ENCODE results near the gene PIGU. TPM values are rescaled to one million over a fixed set of nuclear protein-coding genes. Genes with fewer than 3 reads are reported as not detected.
A peak's percentile ranks its signal among the peaks of the same experiment; 100 is the strongest.

Gene PIGU
- polyA plus RNA-seq, 1 of the 3 experiments (the other 2 are of a cell fraction): 40.3 TPM

DNA sequence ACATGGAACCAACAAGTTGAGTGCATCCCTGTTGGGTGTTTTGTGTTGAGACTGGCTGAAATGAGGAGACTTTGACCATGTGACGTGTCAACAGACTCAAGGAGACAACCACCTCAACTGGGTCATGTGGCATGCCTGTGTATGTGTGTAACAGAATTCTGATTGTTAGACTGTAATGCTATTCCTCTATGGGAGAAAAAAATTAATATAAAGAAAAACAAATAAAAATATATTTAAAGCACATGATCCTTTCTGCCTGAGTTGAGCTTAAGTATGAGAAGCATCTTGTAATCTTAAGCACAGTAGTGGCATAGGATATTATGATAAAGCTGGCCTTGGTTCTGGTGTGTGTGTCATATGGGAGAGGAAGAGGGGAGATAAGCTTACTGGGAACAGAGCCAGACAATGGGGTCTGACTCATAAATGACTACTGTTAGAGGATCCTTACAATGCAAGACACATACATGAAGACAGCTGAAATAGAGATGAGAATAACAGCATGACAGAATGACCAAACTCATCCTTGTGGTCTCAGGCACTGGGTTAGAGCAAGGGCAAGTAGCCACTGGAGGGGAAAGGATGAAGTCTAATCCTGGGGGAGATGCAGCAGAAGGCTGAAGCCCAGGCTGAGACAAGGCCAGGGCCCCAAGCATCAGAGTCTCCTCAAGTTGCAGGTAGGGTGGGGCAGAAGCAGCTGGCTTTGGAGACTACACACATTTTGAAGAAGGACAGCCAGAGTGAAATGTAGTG lies 36.5 kb upstream of the PIGU start:
- WGBS (ENCODE audit: low lambda C conversion rate): 100% methylated on average over 1 of the region's 1 CpG
- no peaks in the 10 kb centered on the region for H3K27me3 ChIP-seq (ENCODE audit: insufficient read depth)
- ChIA-PET POLR2A (interaction anchor here (1.3 kb wide), 1 partner anchor 9 kb away, joined by 5 read pairs; the partner anchor contains the start of gene TP53INP2), CTCF (interaction anchor here (0.7 to 2.3 kb wide), 6 partner anchors 32 to 401 kb away, joined by 3 to 12 read pairs (median 4); no protein-coding TSS in a partner anchor)
- H3K4me1 ChIP-seq (ENCODE audit: control insufficient read depth in 1 of 2, insufficient read depth in 2 of 2, low read depth in 1 of 2, low read length in 1 of 2): peaks cover 16 to 20% of the 10 kb centered on the region in 2 experiments; a peak in 3 of 4 replicates
- no peaks in the 10 kb centered on the region for H3K9me3 ChIP-seq
- peaks cover 24% of the 10 kb centered on the region for H3F3A ChIP-seq (replicated peaks; ENCODE audit: insufficient read depth)
- H3K79me2 ChIP-seq (ENCODE audit: insufficient read depth): no peaks in the 10 kb centered on the region
- peak overlapping the region; percentile 69 to 82 for H3K27ac ChIP-seq (ENCODE audit: low read depth in 2 of 2, low read length in 1 of 2)
- peak; percentile 71 for DNase-seq
- no peak overlapping the region for H2AFZ ChIP-seq (ENCODE audit: low read depth)
- peak overlapping the region; percentile 50 for H3K4me2 ChIP-seq
- H4K20me1 ChIP-seq (ENCODE audit: insufficient read depth): peaks cover 35% of the 10 kb centered on the region
- no peak overlapping the region for H3K4me3 ChIP-seq (ENCODE audit: low read depth in 2 of 2, low read length in 1 of 2)
- no peak overlapping the region for H3K9ac ChIP-seq
- peaks cover 20 to 23% of the 10 kb centered on the region in 2 experiments for H3K36me3 ChIP-seq (replicated peaks in 1 of 2; ENCODE audit: control insufficient read depth in 1 of 2, insufficient read depth in 2 of 2, low read length in 1 of 2)
- no peaks in the 10 kb centered on the region for H3K9me2 ChIP-seq
- TF ChIP-seq, protein P1, sequence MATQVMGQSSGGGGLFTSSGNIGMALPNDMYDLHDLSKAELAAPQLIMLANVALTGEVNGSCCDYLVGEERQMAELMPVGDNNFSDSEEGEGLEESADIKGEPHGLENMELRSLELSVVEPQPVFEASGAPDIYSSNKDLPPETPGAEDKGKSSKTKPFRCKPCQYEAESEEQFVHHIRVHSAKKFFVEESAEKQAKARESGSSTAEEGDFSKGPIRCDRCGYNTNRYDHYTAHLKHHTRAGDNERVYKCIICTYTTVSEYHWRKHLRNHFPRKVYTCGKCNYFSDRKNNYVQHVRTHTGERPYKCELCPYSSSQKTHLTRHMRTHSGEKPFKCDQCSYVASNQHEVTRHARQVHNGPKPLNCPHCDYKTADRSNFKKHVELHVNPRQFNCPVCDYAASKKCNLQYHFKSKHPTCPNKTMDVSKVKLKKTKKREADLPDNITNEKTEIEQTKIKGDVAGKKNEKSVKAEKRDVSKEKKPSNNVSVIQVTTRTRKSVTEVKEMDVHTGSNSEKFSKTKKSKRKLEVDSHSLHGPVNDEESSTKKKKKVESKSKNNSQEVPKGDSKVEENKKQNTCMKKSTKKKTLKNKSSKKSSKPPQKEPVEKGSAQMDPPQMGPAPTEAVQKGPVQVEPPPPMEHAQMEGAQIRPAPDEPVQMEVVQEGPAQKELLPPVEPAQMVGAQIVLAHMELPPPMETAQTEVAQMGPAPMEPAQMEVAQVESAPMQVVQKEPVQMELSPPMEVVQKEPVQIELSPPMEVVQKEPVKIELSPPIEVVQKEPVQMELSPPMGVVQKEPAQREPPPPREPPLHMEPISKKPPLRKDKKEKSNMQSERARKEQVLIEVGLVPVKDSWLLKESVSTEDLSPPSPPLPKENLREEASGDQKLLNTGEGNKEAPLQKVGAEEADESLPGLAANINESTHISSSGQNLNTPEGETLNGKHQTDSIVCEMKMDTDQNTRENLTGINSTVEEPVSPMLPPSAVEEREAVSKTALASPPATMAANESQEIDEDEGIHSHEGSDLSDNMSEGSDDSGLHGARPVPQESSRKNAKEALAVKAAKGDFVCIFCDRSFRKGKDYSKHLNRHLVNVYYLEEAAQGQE (IDR thresholded peaks at IDR 0.05; ENCODE audit: low read depth, low read length): no peak
- TF ChIP-seq RAD21 (IDR thresholded peaks at IDR 0.05; ENCODE audit: low read length) (0 out of 2 replicates have a peak, but pooled peaks have one; percentile 11), SIN3A (IDR thresholded peaks at IDR 0.05; ENCODE audit: borderline replicate concordance, low read depth, low read length) (peak; percentile 14; the same call in 1 of the 2 replicates), RCOR1 (IDR thresholded peaks at IDR 0.05; ENCODE audit: low read length) (no peak), FOXJ3 (CRISPR knock-in tag; IDR thresholded peaks at IDR 0.05) (no peak), NFIC (IDR thresholded peaks at IDR 0.05; ENCODE audit: borderline replicate concordance) (peak; percentile 94), MXI1 (IDR thresholded peaks at IDR 0.05; ENCODE audit: low read depth, low read length) (peak; percentile 31; the same call in 1 of the 2 replicates), GATA2 (CRISPR knock-in tag; IDR thresholded peaks at IDR 0.05) (peak; percentile 62), CHD2 (IDR thresholded peaks at IDR 0.05; ENCODE audit: low read length, partially characterized antibody) (no peak), RXRA (IDR thresholded peaks at IDR 0.05; ENCODE audit: borderline replicate concordance, low read depth) (peak; percentile 29; the same call in 1 of the 2 replicates), TAF1 (IDR thresholded peaks at IDR 0.05; ENCODE audit: borderline replicate concordance, low read depth, low read length) (no peak), JUND (IDR thresholded peaks at IDR 0.05) (peak; percentile 88; the same call in 1 of the 2 replicates), EP300 (IDR thresholded peaks at IDR 0.05; ENCODE audit: borderline replicate concordance in 1 of 2, low read depth in 1 of 2, low read length in 1 of 2) (no peak; a peak in 1 of 4 replicates), NRF1 (IDR thresholded peaks at IDR 0.05; ENCODE audit: low read depth, low read length) (no peak), EZH2phosphoT487 (IDR thresholded peaks at IDR 0.05; ENCODE audit: borderline replicate concordance, low read depth) (no peak), YY1 (IDR thresholded peaks at IDR 0.05; ENCODE audit: low read depth) (no peak), TCF12 (IDR thresholded peaks at IDR 0.05) (peak; percentile 83), FOXM1 (IDR thresholded peaks at IDR 0.05; ENCODE audit: low read depth) (no peak)
- TF ChIP-seq, protein P2, sequence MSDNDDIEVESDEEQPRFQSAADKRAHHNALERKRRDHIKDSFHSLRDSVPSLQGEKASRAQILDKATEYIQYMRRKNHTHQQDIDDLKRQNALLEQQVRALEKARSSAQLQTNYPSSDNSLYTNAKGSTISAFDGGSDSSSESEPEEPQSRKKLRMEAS (IDR thresholded peaks at IDR 0.05; ENCODE audit: low read depth): peak; percentile 13; the same call in 1 of the 2 replicates
- TF ChIP-seq, protein P3, sequence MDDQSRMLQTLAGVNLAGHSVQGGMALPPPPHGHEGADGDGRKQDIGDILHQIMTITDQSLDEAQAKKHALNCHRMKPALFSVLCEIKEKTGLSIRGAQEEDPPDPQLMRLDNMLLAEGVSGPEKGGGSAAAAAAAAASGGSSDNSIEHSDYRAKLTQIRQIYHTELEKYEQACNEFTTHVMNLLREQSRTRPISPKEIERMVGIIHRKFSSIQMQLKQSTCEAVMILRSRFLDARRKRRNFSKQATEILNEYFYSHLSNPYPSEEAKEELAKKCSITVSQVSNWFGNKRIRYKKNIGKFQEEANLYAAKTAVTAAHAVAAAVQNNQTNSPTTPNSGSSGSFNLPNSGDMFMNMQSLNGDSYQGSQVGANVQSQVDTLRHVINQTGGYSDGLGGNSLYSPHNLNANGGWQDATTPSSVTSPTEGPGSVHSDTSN (IDR thresholded peaks at IDR 0.05): peak; percentile 64
- TF ChIP-seq, protein P4, sequence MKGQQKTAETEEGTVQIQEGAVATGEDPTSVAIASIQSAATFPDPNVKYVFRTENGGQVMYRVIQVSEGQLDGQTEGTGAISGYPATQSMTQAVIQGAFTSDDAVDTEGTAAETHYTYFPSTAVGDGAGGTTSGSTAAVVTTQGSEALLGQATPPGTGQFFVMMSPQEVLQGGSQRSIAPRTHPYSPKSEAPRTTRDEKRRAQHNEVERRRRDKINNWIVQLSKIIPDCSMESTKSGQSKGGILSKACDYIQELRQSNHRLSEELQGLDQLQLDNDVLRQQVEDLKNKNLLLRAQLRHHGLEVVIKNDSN (IDR thresholded peaks at IDR 0.05; ENCODE audit: borderline replicate concordance, low read depth): no peak; the same call in 1 of the 2 replicates
- TF ChIP-seq, protein P5, sequence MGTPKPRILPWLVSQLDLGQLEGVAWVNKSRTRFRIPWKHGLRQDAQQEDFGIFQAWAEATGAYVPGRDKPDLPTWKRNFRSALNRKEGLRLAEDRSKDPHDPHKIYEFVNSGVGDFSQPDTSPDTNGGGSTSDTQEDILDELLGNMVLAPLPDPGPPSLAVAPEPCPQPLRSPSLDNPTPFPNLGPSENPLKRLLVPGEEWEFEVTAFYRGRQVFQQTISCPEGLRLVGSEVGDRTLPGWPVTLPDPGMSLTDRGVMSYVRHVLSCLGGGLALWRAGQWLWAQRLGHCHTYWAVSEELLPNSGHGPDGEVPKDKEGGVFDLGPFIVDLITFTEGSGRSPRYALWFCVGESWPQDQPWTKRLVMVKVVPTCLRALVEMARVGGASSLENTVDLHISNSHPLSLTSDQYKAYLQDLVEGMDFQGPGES (IDR thresholded peaks at IDR 0.05; ENCODE audit: low read depth, low read length): no peak
- TF ChIP-seq, protein P6, sequence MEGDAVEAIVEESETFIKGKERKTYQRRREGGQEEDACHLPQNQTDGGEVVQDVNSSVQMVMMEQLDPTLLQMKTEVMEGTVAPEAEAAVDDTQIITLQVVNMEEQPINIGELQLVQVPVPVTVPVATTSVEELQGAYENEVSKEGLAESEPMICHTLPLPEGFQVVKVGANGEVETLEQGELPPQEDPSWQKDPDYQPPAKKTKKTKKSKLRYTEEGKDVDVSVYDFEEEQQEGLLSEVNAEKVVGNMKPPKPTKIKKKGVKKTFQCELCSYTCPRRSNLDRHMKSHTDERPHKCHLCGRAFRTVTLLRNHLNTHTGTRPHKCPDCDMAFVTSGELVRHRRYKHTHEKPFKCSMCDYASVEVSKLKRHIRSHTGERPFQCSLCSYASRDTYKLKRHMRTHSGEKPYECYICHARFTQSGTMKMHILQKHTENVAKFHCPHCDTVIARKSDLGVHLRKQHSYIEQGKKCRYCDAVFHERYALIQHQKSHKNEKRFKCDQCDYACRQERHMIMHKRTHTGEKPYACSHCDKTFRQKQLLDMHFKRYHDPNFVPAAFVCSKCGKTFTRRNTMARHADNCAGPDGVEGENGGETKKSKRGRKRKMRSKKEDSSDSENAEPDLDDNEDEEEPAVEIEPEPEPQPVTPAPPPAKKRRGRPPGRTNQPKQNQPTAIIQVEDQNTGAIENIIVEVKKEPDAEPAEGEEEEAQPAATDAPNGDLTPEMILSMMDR (IDR thresholded peaks at IDR 0.05): no peak
